Activated naive CD8-positive, alpha-beta T cell treated with anti-CD3 and anti-CD28 coated beads for 36 hours (primary cell): ENCODE results near the gene SUCLG2. TPM values are rescaled to one million over a fixed set of nuclear protein-coding genes. Genes with fewer than 3 reads are reported as not detected.

Experiments used
- DNase-seq: peaks from one replicate; pipeline ENCODE4 v3.0.0; 2021
- H3K27ac Mint-ChIP-seq: one replicate; pipeline ENCODE4 v1.8.0; 2022; ENCODE audit warnings: mild to moderate bottlenecking, moderate library complexity, mixed read lengths
- H3K27me3 Mint-ChIP-seq: one replicate; pipeline ENCODE4 v1.8.0; 2022; ENCODE audit warnings: mild to moderate bottlenecking, mixed read lengths
- H3K36me3 Mint-ChIP-seq: one replicate; pipeline ENCODE4 v1.8.0; 2021; ENCODE audit warnings: mild to moderate bottlenecking, mixed read lengths
- H3K4me1 Mint-ChIP-seq: one replicate; pipeline ENCODE4 v1.8.0; 2021; ENCODE audit warnings: mixed read lengths
- H3K4me3 Mint-ChIP-seq: one replicate; pipeline ENCODE4 v1.8.0; 2022; ENCODE audit warnings: mild to moderate bottlenecking, moderate library complexity, mixed read lengths
- H3K9me3 Mint-ChIP-seq: one replicate; pipeline ENCODE4 v1.8.0; 2022; ENCODE audit warnings: mixed read lengths
- total RNA-seq, 2 experiments: library from RNA; stranded (reverse); gene quantifications; one replicate each; pipeline ENCODE4 v1.2.3, GENCODE V29; 2021

SUCLG2 gene
- total RNA-seq, 2 experiments from 2014 or later: 64.2 to 65.4 TPM

DNA sequence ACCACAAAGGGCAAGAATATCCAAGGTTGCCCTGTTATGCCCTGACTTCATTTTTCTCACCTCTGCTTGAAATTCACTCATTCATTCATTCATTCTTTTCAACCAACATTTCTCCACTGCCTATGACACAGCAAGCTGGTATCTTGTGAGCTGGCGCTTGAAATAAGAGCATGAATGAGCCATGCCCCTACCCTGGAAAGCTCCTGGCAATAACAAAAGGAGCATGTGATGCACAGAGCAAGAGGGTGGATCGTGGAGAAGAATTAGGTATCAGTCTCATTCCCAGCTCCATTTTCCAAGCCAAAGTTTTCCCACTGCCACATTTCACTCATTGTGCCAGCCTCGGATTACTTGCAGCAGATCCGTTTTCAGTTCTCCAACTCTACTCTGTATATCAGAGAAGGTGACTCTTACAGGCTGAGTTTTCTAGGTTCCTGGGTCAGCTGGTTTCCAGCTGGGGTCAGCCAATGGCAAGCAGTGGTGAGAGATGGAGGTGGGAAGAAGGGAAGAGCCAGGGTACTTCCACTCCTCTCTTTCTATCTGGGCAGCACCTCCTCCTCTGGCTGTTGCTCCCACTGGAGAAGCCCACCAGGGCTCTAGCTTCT, 144.8 kb downstream of the SUCLG2 start:
- H3K9me3 Mint-ChIP-seq: no peaks in the 10 kb centered on the region
- no peak overlapping the region for H3K4me3 Mint-ChIP-seq
- no peak overlapping the region for H3K27ac Mint-ChIP-seq
- DNase-seq: no peak
- H3K4me1 Mint-ChIP-seq: peaks cover 6% of the 10 kb centered on the region
- H3K36me3 Mint-ChIP-seq: peaks cover 25% of the 10 kb centered on the region
- no peaks in the 10 kb centered on the region for H3K27me3 Mint-ChIP-seq

DNA sequence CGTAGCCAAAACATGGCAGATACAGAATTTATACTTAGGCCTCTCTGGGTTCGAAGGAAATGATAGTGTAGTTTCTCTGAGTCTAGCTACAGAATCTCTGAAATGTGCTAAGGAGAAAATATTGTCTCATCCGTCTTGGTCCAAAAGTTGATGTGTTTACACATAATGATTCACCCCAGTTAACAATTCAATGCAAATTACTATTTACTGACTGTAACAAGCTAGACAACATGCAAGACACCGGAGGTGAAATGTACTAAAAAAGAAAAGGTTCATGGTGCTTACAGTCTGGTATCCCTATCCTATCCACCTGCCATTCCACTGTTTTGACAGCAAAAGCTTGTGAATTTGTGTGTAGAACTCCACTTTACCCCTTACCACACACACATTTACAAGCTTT, 146.8 kb downstream of the SUCLG2 start:
- Mint-ChIP-seq H3K36me3 (peaks cover 26% of the 10 kb centered on the region), H3K27ac (no peak overlapping the region), H3K27me3 (no peaks in the 10 kb centered on the region), H3K9me3 (no peaks in the 10 kb centered on the region), H3K4me1 (peaks cover 6% of the 10 kb centered on the region), H3K4me3 (no peak overlapping the region)
- DNase-seq: no peak

DNA sequence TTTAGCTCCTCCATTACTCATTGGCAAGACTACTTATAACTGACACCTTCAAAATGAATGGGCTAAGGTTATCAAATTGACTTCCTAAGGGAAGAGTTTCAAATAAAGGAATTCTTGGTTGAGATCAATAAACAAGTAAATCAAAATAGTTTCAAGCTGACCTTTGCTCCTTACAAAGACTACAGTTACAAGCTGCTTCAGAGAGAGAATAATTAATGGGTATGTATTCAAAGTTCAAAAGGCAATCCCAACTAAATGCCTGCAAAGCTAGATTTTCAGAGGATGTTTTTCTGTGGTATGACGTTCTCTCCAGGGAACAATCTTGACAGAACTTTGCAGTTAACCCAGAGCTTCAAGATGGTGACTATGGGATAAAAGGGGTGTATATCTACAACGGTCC, 153.7 kb downstream of the SUCLG2 start:
- no peak for DNase-seq
- H3K27me3 Mint-ChIP-seq: no peaks in the 10 kb centered on the region
- no peaks in the 10 kb centered on the region for H3K4me1 Mint-ChIP-seq
- H3K9me3 Mint-ChIP-seq: no peaks in the 10 kb centered on the region
- H3K36me3 Mint-ChIP-seq: peaks cover 30% of the 10 kb centered on the region
- H3K4me3 Mint-ChIP-seq: no peak overlapping the region
- no peak overlapping the region for H3K27ac Mint-ChIP-seq

DNA sequence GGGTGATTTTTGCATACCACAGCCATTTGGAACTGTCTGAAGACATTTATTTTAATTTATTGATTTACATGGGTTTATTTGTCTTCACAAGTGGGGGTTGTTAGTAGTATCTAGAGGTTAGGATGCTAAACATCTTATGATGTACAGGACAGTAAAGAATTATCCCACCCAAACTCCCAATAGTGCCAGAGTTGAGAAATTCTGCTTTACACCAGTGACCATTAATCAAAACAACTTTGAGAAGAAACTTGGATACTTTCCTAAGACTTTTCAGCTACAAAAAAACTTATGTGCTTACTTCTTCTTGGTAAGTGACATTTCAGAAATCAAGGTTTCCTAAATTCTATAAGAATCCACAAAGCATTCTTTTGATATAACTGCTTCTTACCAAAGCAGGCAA, 156.7 kb downstream of the SUCLG2 start:
- no peaks in the 10 kb centered on the region for H3K9me3 Mint-ChIP-seq
- no peak overlapping the region for H3K27ac Mint-ChIP-seq
- H3K36me3 Mint-ChIP-seq: peaks cover 47% of the 10 kb centered on the region
- no peak for DNase-seq
- no peak overlapping the region for H3K4me3 Mint-ChIP-seq
- no peaks in the 10 kb centered on the region for H3K27me3 Mint-ChIP-seq
- no peaks in the 10 kb centered on the region for H3K4me1 Mint-ChIP-seq

DNA sequence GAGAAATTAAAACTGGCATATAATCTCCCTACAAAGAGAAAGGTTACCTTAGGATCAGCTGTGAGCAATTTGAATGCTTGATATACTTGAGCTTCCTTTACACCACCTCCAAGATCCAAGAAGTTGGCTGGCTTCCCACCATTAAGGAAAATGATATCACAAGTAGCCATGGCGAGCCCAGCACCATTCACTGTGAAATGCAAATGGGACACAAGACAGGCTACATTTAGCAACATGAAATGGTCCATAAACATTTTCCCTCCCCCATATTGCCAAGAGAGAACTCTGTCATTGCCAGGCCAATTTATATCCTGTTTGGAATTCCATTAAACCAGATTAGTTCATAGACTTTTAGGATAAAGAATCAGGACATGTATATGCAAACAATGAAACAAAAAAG, 158.7 kb downstream of the SUCLG2 start:
- Mint-ChIP-seq H3K27ac (no peak overlapping the region), H3K9me3 (no peaks in the 10 kb centered on the region), H3K27me3 (no peaks in the 10 kb centered on the region), H3K36me3 (peaks cover 44% of the 10 kb centered on the region), H3K4me1 (peaks cover 2% of the 10 kb centered on the region), H3K4me3 (no peak overlapping the region)
- no peak for DNase-seq

DNA sequence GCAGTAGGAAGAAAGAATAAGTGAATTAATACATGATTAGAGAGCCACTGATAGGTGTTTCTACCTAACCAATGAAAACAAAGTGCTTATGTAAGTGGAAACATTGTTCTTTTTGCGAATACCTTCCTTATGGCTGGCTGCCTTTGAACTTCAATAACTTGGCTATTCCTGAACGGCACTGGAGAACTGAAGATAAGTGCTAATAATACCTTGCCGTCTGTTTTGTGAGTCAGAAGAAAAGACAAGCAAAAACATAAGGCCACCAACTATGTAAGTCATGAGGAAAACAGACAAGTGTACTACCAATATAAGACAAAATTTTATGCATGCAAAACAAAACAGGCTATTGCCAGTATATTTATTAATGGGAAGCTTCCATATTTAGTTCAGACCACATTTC, 160.6 kb downstream of the SUCLG2 start:
- H3K4me1 Mint-ChIP-seq: peaks cover 10% of the 10 kb centered on the region
- no peaks in the 10 kb centered on the region for H3K9me3 Mint-ChIP-seq
- DNase-seq: no peak
- peaks cover 42% of the 10 kb centered on the region for H3K36me3 Mint-ChIP-seq
- H3K4me3 Mint-ChIP-seq: no peak overlapping the region
- no peaks in the 10 kb centered on the region for H3K27me3 Mint-ChIP-seq
- no peak overlapping the region for H3K27ac Mint-ChIP-seq

DNA sequence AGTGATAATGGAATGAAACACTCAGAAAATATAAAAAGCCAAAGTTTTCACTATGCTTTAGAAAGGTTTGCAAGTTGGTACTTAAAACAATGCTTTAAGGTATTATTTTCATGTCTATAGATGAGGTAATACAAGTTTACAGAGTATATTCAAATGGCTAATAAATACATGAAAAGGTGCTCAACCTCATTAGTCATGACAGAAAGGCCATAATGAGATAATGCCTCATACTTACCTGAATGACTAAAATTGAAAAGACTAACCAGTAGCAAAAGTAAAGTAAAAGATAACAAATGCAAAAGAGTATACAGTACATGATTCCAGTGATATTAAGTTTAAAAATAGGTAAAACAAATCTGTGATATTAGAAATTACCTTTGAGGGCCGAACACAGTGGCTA, 163.8 kb downstream of the SUCLG2 start:
- H3K27me3 Mint-ChIP-seq: no peaks in the 10 kb centered on the region
- peaks cover 46% of the 10 kb centered on the region for H3K36me3 Mint-ChIP-seq
- peaks cover 10% of the 10 kb centered on the region for H3K4me1 Mint-ChIP-seq
- no peak overlapping the region for H3K4me3 Mint-ChIP-seq
- no peak for DNase-seq
- H3K27ac Mint-ChIP-seq: peak overlapping the region; percentile 49
- H3K9me3 Mint-ChIP-seq: no peaks in the 10 kb centered on the region

DNA sequence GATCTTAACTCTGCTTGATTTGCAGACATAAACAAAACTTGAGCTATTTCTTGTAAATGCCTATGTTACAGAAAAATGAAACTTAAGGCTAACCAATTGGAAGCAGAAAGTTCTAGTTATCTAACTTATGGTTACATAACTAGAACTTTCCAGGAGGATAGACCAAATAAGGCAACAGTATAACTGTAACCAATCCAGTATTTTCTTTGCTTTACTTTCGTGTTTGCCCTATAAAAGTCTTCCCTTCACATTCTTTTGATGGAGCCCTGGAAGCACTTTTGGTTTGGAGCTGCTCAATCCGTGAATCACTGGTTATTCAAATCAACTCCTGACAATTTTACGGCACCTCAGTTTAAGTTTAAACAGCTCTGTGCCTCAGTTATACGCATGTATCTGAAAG, 164.6 kb downstream of the SUCLG2 start:
- Mint-ChIP-seq H3K4me1 (peaks cover 10% of the 10 kb centered on the region), H3K9me3 (no peaks in the 10 kb centered on the region), H3K36me3 (peaks cover 39% of the 10 kb centered on the region), H3K27me3 (no peaks in the 10 kb centered on the region), H3K27ac (peak overlapping the region; percentile 49), H3K4me3 (no peak overlapping the region)
- DNase-seq: no peak

DNA sequence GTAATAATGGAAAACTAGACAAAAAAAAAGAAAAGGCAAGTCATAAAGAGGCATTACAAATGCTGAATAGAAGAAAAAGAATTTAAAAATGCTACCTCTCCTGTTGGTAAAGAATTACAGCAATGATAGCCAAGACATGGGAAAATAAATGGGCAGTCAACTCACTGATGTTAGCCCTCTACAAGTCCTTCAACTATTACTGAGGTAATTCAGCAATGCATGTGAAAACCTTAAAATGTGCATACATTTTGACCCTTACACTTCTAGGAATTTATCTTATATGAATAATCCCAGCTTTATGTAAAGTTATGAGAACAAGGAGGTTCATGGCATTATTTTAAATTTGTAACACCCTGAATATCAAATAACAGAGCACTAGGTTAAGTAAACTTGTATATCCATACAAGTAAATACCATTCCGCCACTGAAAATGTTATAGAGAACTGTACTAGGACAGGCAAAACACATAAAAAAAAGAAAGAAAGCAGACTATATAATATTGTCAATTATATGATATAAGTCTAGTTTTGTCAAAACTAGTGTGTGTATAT, 166.8 kb downstream of the SUCLG2 start:
- H3K27ac Mint-ChIP-seq: no peak overlapping the region
- no peak for DNase-seq

DNA sequence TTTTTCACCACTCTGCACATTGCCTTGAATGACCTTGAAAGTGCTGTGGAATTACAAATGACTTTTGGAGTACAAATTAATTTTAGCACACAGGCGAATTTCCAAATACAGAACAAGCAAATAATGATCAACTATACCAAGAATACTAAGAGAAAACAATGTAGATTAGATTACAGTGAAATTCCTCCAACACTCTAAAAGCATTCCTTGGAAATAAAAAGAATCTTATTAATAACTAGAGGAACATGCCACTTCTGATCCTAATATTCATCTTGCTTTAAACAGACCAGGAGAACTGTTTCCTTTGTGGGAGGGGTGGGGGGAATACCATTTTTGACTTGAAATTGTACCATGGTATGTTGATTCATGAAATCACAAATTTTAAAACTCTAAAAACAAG, 167.5 kb downstream of the SUCLG2 start:
- Mint-ChIP-seq H3K4me1 (peaks cover 13% of the 10 kb centered on the region), H3K4me3 (no peak overlapping the region), H3K27ac (no peak overlapping the region), H3K27me3 (no peaks in the 10 kb centered on the region), H3K9me3 (no peaks in the 10 kb centered on the region), H3K36me3 (peaks cover 43% of the 10 kb centered on the region)
- DNase-seq: no peak

More for the DNA sequence above, 166.8 kb downstream of the SUCLG2 start:
- Mint-ChIP-seq H3K4me3 (no peak overlapping the region), H3K9me3 (no peaks in the 10 kb centered on the region), H3K27me3 (no peaks in the 10 kb centered on the region), H3K36me3 (peaks cover 44% of the 10 kb centered on the region), H3K4me1 (peaks cover 13% of the 10 kb centered on the region)

DNA sequence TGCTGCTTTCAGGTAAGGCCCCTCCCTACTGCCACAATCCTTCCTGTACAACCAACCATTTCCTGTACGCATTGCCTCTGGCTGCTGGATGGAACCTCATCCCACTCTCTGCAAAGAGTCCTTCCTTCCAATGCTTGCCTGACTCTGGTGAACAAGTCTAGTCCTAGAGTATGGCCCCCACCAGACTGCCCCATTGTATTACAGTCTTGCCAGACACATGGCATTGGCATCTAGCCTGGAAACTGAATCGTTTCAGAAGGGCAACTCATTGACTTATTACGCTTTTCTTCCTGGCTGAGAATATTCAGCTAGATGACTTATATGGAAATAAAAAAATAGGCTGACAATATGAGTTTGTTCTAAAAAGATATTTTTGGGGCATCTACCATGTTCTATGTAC, 170.3 kb downstream of the SUCLG2 start:
- H3K27ac Mint-ChIP-seq: no peak overlapping the region
- no peaks in the 10 kb centered on the region for H3K9me3 Mint-ChIP-seq
- DNase-seq: no peak
- H3K4me1 Mint-ChIP-seq: peaks cover 5% of the 10 kb centered on the region
- peaks cover 44% of the 10 kb centered on the region for H3K36me3 Mint-ChIP-seq
- no peak overlapping the region for H3K4me3 Mint-ChIP-seq
- no peaks in the 10 kb centered on the region for H3K27me3 Mint-ChIP-seq

DNA sequence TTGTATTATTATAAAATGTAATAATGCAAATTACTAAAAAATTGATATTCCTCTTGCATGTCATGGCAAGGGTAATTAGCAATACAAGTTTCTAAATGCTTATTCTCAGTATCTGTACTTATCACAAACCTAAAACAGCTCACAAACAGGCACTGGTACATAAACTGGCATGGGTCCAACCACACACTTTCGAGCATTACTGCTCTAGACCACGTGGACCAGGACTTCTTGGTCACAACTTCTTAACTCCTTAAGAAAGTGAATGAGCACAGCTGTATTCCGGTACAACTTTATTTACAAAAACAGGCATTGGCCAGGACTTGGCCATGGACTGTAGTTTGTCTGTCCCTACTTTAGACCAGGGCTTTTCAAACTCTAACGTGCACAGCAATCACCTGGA, 173.3 kb downstream of the SUCLG2 start:
- no peak for DNase-seq
- Mint-ChIP-seq H3K4me1 (peaks cover 2% of the 10 kb centered on the region), H3K36me3 (peaks cover 53% of the 10 kb centered on the region), H3K9me3 (no peaks in the 10 kb centered on the region), H3K27ac (no peak overlapping the region), H3K27me3 (no peaks in the 10 kb centered on the region), H3K4me3 (no peak overlapping the region)

DNA sequence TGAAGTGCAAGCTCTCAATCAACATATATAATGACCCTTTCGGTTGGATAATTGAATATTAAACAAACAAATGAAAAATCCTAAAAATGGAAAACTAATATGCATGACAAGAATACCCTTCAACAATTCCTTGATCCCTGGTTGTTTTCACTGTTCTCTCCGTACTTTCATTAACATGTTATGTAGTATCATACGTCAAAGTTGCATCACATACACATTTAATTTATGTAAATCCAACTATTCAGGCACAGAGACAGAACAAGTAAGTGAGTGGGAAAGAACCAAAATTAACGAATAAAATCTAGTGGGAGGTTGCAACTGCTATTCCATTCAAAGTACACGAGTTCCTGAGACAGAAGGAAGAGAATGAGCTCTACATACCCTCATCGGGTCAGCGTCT, 176.0 kb downstream of the SUCLG2 start:
- H3K36me3 Mint-ChIP-seq: peaks cover 48% of the 10 kb centered on the region
- DNase-seq: no peak
- peaks cover 2% of the 10 kb centered on the region for H3K4me1 Mint-ChIP-seq
- H3K9me3 Mint-ChIP-seq: no peaks in the 10 kb centered on the region
- H3K4me3 Mint-ChIP-seq: no peak overlapping the region
- H3K27me3 Mint-ChIP-seq: no peaks in the 10 kb centered on the region
- H3K27ac Mint-ChIP-seq: no peak overlapping the region

DNA sequence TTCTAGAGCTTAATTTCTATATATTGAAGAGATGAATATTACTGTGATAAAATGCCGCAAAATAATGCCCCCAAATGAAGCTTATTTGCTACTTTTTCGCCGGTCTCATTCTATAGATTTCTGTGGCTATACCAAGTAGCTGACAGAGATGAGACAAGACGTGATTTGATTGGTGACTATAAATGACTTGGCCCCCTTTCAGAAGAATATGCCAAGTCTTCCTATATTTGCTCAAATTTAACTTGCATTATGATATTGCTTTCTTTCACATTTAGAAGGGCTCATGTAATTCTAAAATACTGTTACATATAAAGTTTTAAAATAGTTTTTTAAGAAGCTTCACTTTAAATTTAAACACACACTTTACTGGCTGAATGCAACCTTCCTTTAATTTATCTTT, 180.1 kb downstream of the SUCLG2 start:
- H3K4me3 Mint-ChIP-seq: no peak overlapping the region
- no peak overlapping the region for H3K27ac Mint-ChIP-seq
- peaks cover 43% of the 10 kb centered on the region for H3K36me3 Mint-ChIP-seq
- H3K9me3 Mint-ChIP-seq: no peaks in the 10 kb centered on the region
- H3K4me1 Mint-ChIP-seq: peaks cover 4% of the 10 kb centered on the region
- no peaks in the 10 kb centered on the region for H3K27me3 Mint-ChIP-seq
- no peak for DNase-seq

DNA sequence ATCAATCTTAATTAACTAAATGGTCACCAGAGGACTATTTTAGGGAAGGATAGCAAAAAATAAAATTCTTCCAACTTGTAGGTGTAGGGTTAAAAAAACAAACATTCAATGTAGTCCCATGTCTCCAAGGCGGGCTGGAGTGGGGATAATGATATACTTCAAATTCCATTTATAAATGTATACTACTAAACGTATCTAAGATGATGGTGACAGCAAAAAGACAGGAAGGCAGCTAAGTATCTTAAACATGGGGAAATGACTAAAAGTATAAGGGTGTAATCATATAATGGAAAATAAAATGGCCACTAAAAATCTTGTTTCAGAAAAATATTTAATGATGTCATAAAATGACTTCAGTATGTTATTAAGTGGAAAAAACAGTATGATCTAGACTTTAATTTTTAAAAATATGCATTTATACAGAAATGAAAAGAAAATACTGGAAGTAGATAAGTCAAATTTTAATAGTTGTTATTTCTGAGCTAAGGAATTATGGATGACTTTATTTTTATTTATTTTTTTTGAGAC, 181.7 kb downstream of the SUCLG2 start:
- Mint-ChIP-seq H3K27me3 (no peaks in the 10 kb centered on the region), H3K36me3 (peaks cover 41% of the 10 kb centered on the region), H3K4me1 (peaks cover 4% of the 10 kb centered on the region), H3K9me3 (no peaks in the 10 kb centered on the region), H3K27ac (no peak overlapping the region), H3K4me3 (no peak overlapping the region)
- no peak for DNase-seq

DNA sequence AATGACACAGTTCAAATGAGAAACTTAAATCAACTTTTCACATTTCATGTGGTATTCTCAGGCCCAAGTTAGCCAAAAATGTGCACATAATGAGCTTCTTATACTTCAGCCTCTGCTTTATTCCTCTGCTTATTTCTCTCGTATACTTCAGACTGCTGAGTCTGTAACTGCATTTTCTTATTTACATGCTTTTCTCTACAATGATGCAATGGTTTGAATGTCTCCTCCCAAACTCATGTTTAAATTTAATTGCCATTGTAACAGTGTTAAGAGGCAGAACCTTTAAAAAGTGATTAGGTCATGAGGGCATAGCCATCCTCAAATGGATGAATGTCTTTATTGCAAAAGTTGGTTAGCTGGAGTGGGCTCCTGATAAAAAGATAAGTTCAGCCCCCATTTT, 184.2 kb downstream of the SUCLG2 start:
- H3K36me3 Mint-ChIP-seq: peaks cover 41% of the 10 kb centered on the region
- no peaks in the 10 kb centered on the region for H3K27me3 Mint-ChIP-seq
- H3K4me1 Mint-ChIP-seq: peaks cover 5% of the 10 kb centered on the region
- H3K9me3 Mint-ChIP-seq: no peaks in the 10 kb centered on the region
- H3K27ac Mint-ChIP-seq: peak overlapping the region; percentile 2
- H3K4me3 Mint-ChIP-seq: no peak overlapping the region
- no peak for DNase-seq
